GM23248 (cell line): Measurements from ENCODE around the gene MLLT11. TPM values are rescaled to one million over a fixed set of nuclear protein-coding genes. Genes with fewer than 3 reads are reported as not detected.

ENCODE experiments used
- DNase-seq: peaks from one replicate; pipeline ENCODE4 v3.0.0-alpha.2; 2015
- H2AFZ ChIP-seq: fragments of 200-600 bp; sonication (generic); 2 replicates; pipeline ENCODE4 v1.6.1; 2016; ENCODE audit warnings: antibody characterized with exemption
- H3F3A ChIP-seq: fragments of 200-600 bp; sonication (generic); 2 replicates; pipeline ENCODE4 v1.6.1; 2016; ENCODE audit warnings: mild to moderate bottlenecking, antibody characterized with exemption, mixed run types; ENCODE audit not compliant: insufficient read depth
- H3K27ac ChIP-seq: fragments of 200-600 bp; sonication (generic); 2 replicates; pipeline ENCODE4 v1.5.1; 2016; ENCODE audit warnings: mild to moderate bottlenecking
- H3K27me3 ChIP-seq: fragments of 200-600 bp; sonication (generic); replicated peaks from 2 replicates; pipeline ENCODE4 v1.6.1; 2016; ENCODE audit warnings: mild to moderate bottlenecking; ENCODE audit not compliant: insufficient read depth
- H3K36me3 ChIP-seq: fragments of 200-600 bp; sonication (generic); 2 replicates; pipeline ENCODE4 v1.6.1; 2016; ENCODE audit warnings: low read depth, mild to moderate bottlenecking
- H3K4me1 ChIP-seq: fragments of 200-600 bp; sonication (generic); 2 replicates; pipeline ENCODE4 v1.6.1; 2016; ENCODE audit warnings: mild to moderate bottlenecking; ENCODE audit not compliant: insufficient read depth
- H3K4me2 ChIP-seq: fragments of 200-600 bp; sonication (generic); one replicate; pipeline ENCODE4 v1.6.1; 2016; ENCODE audit warnings: mild to moderate bottlenecking; ENCODE audit not compliant: unreplicated experiment
- H3K4me3 ChIP-seq: fragments of 200-600 bp; sonication (generic); 2 replicates; pipeline ENCODE4 v1.5.1; 2016; ENCODE audit warnings: mild to moderate bottlenecking
- H3K79me2 ChIP-seq: fragments of 200-600 bp; sonication (generic); 2 replicates; pipeline ENCODE4 v1.6.1; 2016; ENCODE audit warnings: mild to moderate bottlenecking; ENCODE audit not compliant: insufficient read depth
- H3K9ac ChIP-seq: fragments of 200-600 bp; sonication (generic); 2 replicates; pipeline ENCODE4 v1.6.1; 2016; ENCODE audit warnings: mild to moderate bottlenecking
- H3K9me2 ChIP-seq: fragments of 200-600 bp; sonication (generic); 2 replicates; pipeline ENCODE4 v1.6.1; 2016; ENCODE audit warnings: mixed run types, mild to moderate bottlenecking, moderate library complexity; ENCODE audit not compliant: insufficient read depth
- H3K9me3 ChIP-seq: fragments of 200-600 bp; sonication (generic); one replicate; pipeline ENCODE4 v1.6.1; 2017; ENCODE audit warnings: low read depth
- H4K20me1 ChIP-seq: fragments of 200-600 bp; sonication (generic); 2 replicates; pipeline ENCODE4 v1.6.0; 2016; ENCODE audit not compliant: insufficient read depth
- EZH2 ChIP-seq: fragments of 200-600 bp; sonication (generic); IDR thresholded peaks from 2 replicates; pipeline ENCODE4 v1.6.1; 2018; ENCODE audit warnings: antibody characterized with exemption, mild to moderate bottlenecking; ENCODE audit not compliant: insufficient read depth, poor library complexity, severe bottlenecking
- EZH2phosphoT487 ChIP-seq: fragments of 200-600 bp; sonication (generic); IDR thresholded peaks from 2 replicates; pipeline ENCODE4 v1.6.1; 2018; ENCODE audit warnings: antibody characterized with exemption, moderate library complexity, mild to moderate bottlenecking, low read depth; ENCODE audit not compliant: insufficient read depth
- WGBS, 2 experiments: methylation state at CpG; one replicate each; pipeline ENCODE4 v1.1.6; 2015 to 2017; ENCODE audit warnings: low lambda C conversion rate in 2 of 2, low coverage in 1 of 2; ENCODE audit errors: missing lambda C conversion rate in 2 of 2; 5-methylcytosine and 5-hydroxymethylcytosine counted together
- in situ Hi-C: fragments of 300-500 bp; cut with MboI; formaldehyde crosslinking; loops from 2 replicates; pipeline ENCODE4 v1.15.0; 2020
- polyA plus RNA-seq: library from polyadenylated mRNA; unstranded; fragments of >200 nt; fragmentation: Nextera tagmentation; extraction: Ambion mirVana; gene quantifications from 2 replicates; pipeline ENCODE4 v1.2.1, GENCODE V29; 2016
- small RNA-seq: library from RNA; depleted of rRNA; stranded (forward); fragments of <200 nt; gene quantifications from one replicate; pipeline ENCODE3, GENCODE V24; 2014; ENCODE audit warnings: low read depth, low replicate concordance
- total RNA-seq: library from RNA; depleted of rRNA; stranded (reverse); fragments of >200 nt; shearing (Covaris generic); gene quantifications from 2 replicates; pipeline ENCODE4 v1.2.3, GENCODE V29; 2014; rRNA removed

MLLT11 gene
- total and polyA plus RNA-seq, 2 experiments from 2014 or later = 3.7 to 7.7 TPM

DNA sequence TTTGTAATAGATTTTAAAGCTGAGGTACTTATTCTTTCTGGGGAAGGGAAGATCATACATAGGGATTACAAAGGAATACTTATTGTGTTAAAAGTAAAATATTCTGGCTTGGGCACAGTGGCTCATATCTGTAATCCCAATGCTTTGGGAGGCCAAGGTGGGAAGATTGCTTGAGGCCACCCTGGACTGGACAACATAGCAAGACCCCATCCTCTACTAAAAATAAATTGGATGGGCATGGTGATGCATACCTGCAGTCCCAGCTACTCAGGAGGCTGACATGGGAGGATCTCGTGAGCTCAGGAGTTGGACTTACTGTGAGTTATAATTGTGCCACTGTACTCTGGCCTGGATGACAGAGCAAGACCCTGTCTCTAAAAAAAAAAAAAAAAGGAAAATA lies 37.9 kb downstream of the MLLT11 start:
- Histone ChIP-seq H2AFZ (no peak overlapping the region), H3K79me2 (no peaks in the 10 kb centered on the region), H3K9ac (no peak overlapping the region), H3K36me3 (peaks cover 3% of the 10 kb centered on the region; the same call in 1 of the 2 replicates), H3K27me3 (no peaks in the 10 kb centered on the region), H3K4me3 (no peak overlapping the region), H3K4me1 (peaks cover 5% of the 10 kb centered on the region; the same call in 1 of the 2 replicates), H4K20me1 (no peaks in the 10 kb centered on the region), H3K9me2 (no peaks in the 10 kb centered on the region), H3K9me3 (no peaks in the 10 kb centered on the region), H3F3A (no peaks in the 10 kb centered on the region), H3K4me2 (no peak overlapping the region), H3K27ac (no peak overlapping the region)
- TF ChIP-seq EZH2phosphoT487 (no peak), EZH2 (no peak)
- DNase-seq = no peak
- in situ Hi-C loops = no loop called here
- WGBS, 2 experiments = 95 to 100% methylated on average over 1 of the region's 1 CpG

DNA sequence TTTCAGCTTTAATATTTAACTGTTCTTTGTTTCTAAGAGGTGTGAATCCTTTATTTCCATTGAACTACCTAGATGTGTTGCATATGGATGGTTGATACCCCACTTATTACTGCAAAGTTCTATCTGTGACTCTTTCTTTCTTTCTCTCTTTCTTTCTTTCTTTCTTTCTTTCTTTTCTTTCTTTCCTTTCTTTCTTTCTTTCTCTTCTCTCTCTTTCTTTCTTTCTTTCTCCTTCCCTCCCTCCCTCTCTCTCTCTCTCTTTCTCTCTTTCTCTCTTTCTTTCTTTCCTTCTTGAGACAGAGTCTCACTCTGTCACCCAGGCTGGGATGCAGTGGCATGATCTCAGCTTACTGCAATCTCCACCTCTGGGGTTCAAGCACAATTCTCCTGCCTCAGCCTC lies 44.4 kb downstream of the MLLT11 start:
- Histone ChIP-seq H4K20me1 (no peaks in the 10 kb centered on the region), H3K9ac (no peak overlapping the region), H3K36me3 (no peaks in the 10 kb centered on the region; the same call in 1 of the 2 replicates), H3K79me2 (no peaks in the 10 kb centered on the region), H3K9me2 (no peaks in the 10 kb centered on the region), H3K27ac (no peak overlapping the region), H3K4me1 (peaks cover 7% of the 10 kb centered on the region; the same call in 1 of the 2 replicates), H3K4me3 (no peak overlapping the region), H2AFZ (no peak overlapping the region), H3F3A (no peaks in the 10 kb centered on the region), H3K9me3 (no peaks in the 10 kb centered on the region), H3K4me2 (no peak overlapping the region), H3K27me3 (no peaks in the 10 kb centered on the region)
- no peak for DNase-seq
- in situ Hi-C loops = no loop called here
- TF ChIP-seq EZH2 (no peak), EZH2phosphoT487 (no peak)

DNA sequence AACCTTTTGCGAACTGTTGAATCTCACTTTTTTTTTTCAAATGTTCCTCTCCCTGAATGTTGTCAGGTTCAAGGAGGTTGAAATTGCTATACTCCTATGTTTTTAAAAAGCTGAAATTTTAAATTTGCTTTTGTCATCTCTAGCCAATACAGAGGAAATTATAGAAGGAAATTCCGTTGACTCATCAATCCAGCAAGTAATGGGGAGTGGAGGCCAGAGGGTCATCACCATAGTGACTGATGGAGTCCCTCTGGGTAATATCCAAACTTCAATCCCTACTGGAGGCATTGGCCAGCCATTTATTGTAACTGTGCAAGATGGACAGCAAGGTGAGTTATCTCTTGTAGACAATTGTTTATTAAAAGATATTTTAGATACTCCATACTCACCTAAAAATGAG lies 46.7 kb downstream of the MLLT11 start:
- Histone ChIP-seq H3F3A (no peaks in the 10 kb centered on the region), H3K9me2 (no peaks in the 10 kb centered on the region), H3K4me2 (no peak overlapping the region), H3K4me3 (no peak overlapping the region), H2AFZ (0 out of 2 replicates have a peak overlapping the region, but pooled peaks have one; percentile 14), H3K27me3 (no peaks in the 10 kb centered on the region), H3K79me2 (no peaks in the 10 kb centered on the region), H3K9me3 (no peaks in the 10 kb centered on the region), H3K9ac (no peak overlapping the region), H4K20me1 (no peaks in the 10 kb centered on the region), H3K36me3 (no peaks in the 10 kb centered on the region; the same call in 1 of the 2 replicates), H3K4me1 (peaks cover 7% of the 10 kb centered on the region; the same call in 1 of the 2 replicates), H3K27ac (no peak overlapping the region)
- 58 to 65% methylated on average over 2 of the region's 2 CpGs for WGBS, 2 experiments
- TF ChIP-seq EZH2phosphoT487 (no peak), EZH2 (no peak)
- in situ Hi-C loops = no loop called here
- peak; percentile 56 for DNase-seq

DNA sequence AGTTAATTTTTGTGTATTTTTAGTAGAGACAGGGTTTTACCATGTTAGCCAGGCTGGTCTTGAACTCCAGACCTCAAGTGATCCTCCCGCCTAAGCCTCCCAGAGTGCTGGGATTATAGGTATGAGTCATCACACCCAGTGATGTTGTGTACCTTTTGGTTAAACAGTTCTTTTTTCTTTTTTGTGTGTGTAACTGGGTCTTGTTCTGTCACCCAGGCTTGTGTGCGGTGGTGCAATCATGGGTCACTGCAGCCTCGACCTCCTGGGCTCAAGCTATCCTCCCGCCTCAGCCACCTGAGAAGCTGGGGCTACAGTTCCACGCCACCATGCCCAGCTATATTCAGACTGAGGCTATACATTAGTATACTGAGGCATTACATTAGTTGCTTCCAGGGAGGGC lies 48.1 kb downstream of the MLLT11 start:
- no peaks in the 10 kb centered on the region for H3K27me3 ChIP-seq
- no peak overlapping the region for H3K4me3 ChIP-seq
- no peaks in the 10 kb centered on the region for H3K9me2 ChIP-seq
- WGBS, 2 experiments = 97 to 99% methylated on average over 5 of the region's 5 CpGs
- no peak overlapping the region for H3K27ac ChIP-seq
- H3K9me3 ChIP-seq = no peaks in the 10 kb centered on the region
- DNase-seq = no peak
- in situ Hi-C loops = no loop called here
- H2AFZ ChIP-seq = no peak overlapping the region
- no peak overlapping the region for H3K4me2 ChIP-seq
- TF ChIP-seq EZH2phosphoT487 = no peak
- no peak for TF ChIP-seq EZH2
- no peaks in the 10 kb centered on the region; the same call in 1 of the 2 replicates for H3K36me3 ChIP-seq
- H3K79me2 ChIP-seq = no peaks in the 10 kb centered on the region
- H3K9ac ChIP-seq = no peak overlapping the region
- H3K4me1 ChIP-seq = peaks cover 7% of the 10 kb centered on the region; the same call in 1 of the 2 replicates
- no peaks in the 10 kb centered on the region for H4K20me1 ChIP-seq
- no peaks in the 10 kb centered on the region for H3F3A ChIP-seq

DNA sequence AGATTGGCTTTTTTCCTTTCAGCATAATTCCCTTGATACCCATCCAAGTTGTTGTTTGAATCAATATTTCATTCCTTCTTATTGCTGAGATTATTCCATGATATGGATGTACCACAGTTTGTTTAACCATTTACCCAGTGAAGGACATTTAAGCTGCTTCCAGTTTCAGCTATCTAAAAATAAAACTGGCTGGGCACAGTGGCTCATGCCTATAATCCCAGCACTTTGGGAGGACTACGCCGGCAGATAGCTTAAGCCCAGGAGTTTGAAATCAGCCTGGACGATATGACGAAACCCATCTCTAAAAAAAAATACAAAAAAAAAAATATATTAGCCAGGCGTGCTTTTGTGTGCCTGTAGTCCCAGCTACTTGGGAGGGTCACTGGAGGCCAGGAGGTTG lies 53.7 kb downstream of the MLLT11 start:
- no peak for DNase-seq
- no peaks in the 10 kb centered on the region for H4K20me1 ChIP-seq
- no peak overlapping the region for H3K4me2 ChIP-seq
- 94 to 96% methylated on average over 5 of the region's 5 CpGs for WGBS, 2 experiments
- no peaks in the 10 kb centered on the region for H3K27me3 ChIP-seq
- TF ChIP-seq EZH2phosphoT487 = no peak
- TF ChIP-seq EZH2 = no peak
- H3F3A ChIP-seq = no peaks in the 10 kb centered on the region
- in situ Hi-C loops = no loop called here
- no peak overlapping the region for H3K9ac ChIP-seq
- H3K27ac ChIP-seq = no peak overlapping the region
- no peaks in the 10 kb centered on the region for H3K4me1 ChIP-seq
- no peaks in the 10 kb centered on the region for H3K79me2 ChIP-seq
- peaks cover 9% of the 10 kb centered on the region; the same call in 1 of the 2 replicates for H3K36me3 ChIP-seq
- H3K9me3 ChIP-seq = no peaks in the 10 kb centered on the region
- H2AFZ ChIP-seq = no peak overlapping the region
- no peak overlapping the region for H3K4me3 ChIP-seq
- no peaks in the 10 kb centered on the region for H3K9me2 ChIP-seq

Small RNA genes lying within 50 kb of the gene (small RNA-seq; reads per million reads assigned to genes)
- not detected for gene RNU6-884P

Other genes with a start within 250 kb of the MLLT11 start
- gene ARNT, start 183.8 kb upstream of the MLLT11 start, total RNA-seq = 31.0 and 34.7 TPM in 2 replicates
- gene ARNT, start 183.8 kb upstream of the MLLT11 start, polyA plus RNA-seq = 30.9 and 32.8 TPM in 2 replicates
- not detected in 2 replicates for gene CTXND2, start 173.3 kb upstream of the MLLT11 start, total RNA-seq
- gene CTXND2, start 173.3 kb upstream of the MLLT11 start, polyA plus RNA-seq = not detected in 2 replicates
- 21.4 and 30.2 TPM in 2 replicates for gene SETDB1, start 134.0 kb upstream of the MLLT11 start, total RNA-seq
- 9.7 and 10.2 TPM in 2 replicates for gene SETDB1, start 134.0 kb upstream of the MLLT11 start, polyA plus RNA-seq
- 124 and 148 TPM in 2 replicates for gene CERS2, start 85.6 kb upstream of the MLLT11 start, total RNA-seq
- 201 and 202 TPM in 2 replicates for gene CERS2, start 85.6 kb upstream of the MLLT11 start, polyA plus RNA-seq
- not detected in 2 replicates for gene ANXA9, start 78.1 kb upstream of the MLLT11 start, total RNA-seq
- gene ANXA9, start 78.1 kb upstream of the MLLT11 start, polyA plus RNA-seq = 0.16 and 0.26 TPM in 2 replicates
- gene MINDY1, start 53.5 kb upstream of the MLLT11 start, total RNA-seq = 7.7 and 9.1 TPM in 2 replicates
- 4.6 and 6.1 TPM in 2 replicates for gene MINDY1, start 53.5 kb upstream of the MLLT11 start, polyA plus RNA-seq
- gene PRUNE1, start 51.9 kb upstream of the MLLT11 start, total RNA-seq = 7.2 and 10.5 TPM in 2 replicates
- gene PRUNE1, start 51.9 kb upstream of the MLLT11 start, polyA plus RNA-seq = 9.0 and 10.8 TPM in 2 replicates
- not detected in 2 replicates for gene BNIPL, start 23.8 kb upstream of the MLLT11 start, total RNA-seq
- 0.09 TPM in 1 of 2 replicates, not detected in the other for gene BNIPL, start 23.8 kb upstream of the MLLT11 start, polyA plus RNA-seq
- 1.0 and 2.8 TPM in 2 replicates for gene C1orf56, start 12.6 kb upstream of the MLLT11 start, total RNA-seq
- 15.8 and 17.7 TPM in 2 replicates for gene C1orf56, start 12.6 kb upstream of the MLLT11 start, polyA plus RNA-seq
- 52.2 and 63.2 TPM in 2 replicates for gene CDC42SE1, start 775 bp upstream of the MLLT11 start, total RNA-seq
- 17.3 and 18.2 TPM in 2 replicates for gene CDC42SE1, start 775 bp upstream of the MLLT11 start, polyA plus RNA-seq
- gene GABPB2, start 10.4 kb downstream of the MLLT11 start, total RNA-seq = 14.7 and 14.9 TPM in 2 replicates
- gene GABPB2, start 10.4 kb downstream of the MLLT11 start, polyA plus RNA-seq = 7.4 and 8.4 TPM in 2 replicates
- gene SEMA6C, start 86.2 kb downstream of the MLLT11 start, total RNA-seq = 1.4 and 3.8 TPM in 2 replicates
- gene SEMA6C, start 86.2 kb downstream of the MLLT11 start, polyA plus RNA-seq = 0.58 and 1.1 TPM in 2 replicates
- gene TNFAIP8L2, start 96.3 kb downstream of the MLLT11 start, total RNA-seq = not detected in 2 replicates
- not detected in 2 replicates for gene TNFAIP8L2, start 96.3 kb downstream of the MLLT11 start, polyA plus RNA-seq
- 7.1 and 11.5 TPM in 2 replicates for gene LYSMD1, start 105.5 kb downstream of the MLLT11 start, total RNA-seq
- gene LYSMD1, start 105.5 kb downstream of the MLLT11 start, polyA plus RNA-seq = 3.4 and 4.4 TPM in 2 replicates
- gene SCNM1, start 105.7 kb downstream of the MLLT11 start, total RNA-seq = 27.7 and 35.2 TPM in 2 replicates
- 73.3 and 77.4 TPM in 2 replicates for gene SCNM1, start 105.7 kb downstream of the MLLT11 start, polyA plus RNA-seq
- not detected in 2 replicates for gene TMOD4, start 115.6 kb downstream of the MLLT11 start, total RNA-seq
- 0.24 TPM in 1 of 2 replicates, not detected in the other for gene TMOD4, start 115.6 kb downstream of the MLLT11 start, polyA plus RNA-seq
- 41.9 and 45.0 TPM in 2 replicates for gene VPS72, start 129.8 kb downstream of the MLLT11 start, total RNA-seq
- gene VPS72, start 129.8 kb downstream of the MLLT11 start, polyA plus RNA-seq = 45.0 and 46.5 TPM in 2 replicates
- gene PIP5K1A, start 138.2 kb downstream of the MLLT11 start, total RNA-seq = 53.5 and 62.8 TPM in 2 replicates
- gene PIP5K1A, start 138.2 kb downstream of the MLLT11 start, polyA plus RNA-seq = 33.9 and 35.1 TPM in 2 replicates
- 130 and 164 TPM in 2 replicates for gene PSMD4, start 194.3 kb downstream of the MLLT11 start, total RNA-seq
- gene PSMD4, start 194.3 kb downstream of the MLLT11 start, polyA plus RNA-seq = 166 and 175 TPM in 2 replicates
- gene ZNF687, start 221.9 kb downstream of the MLLT11 start, total RNA-seq = 16.9 and 21.5 TPM in 2 replicates
- gene ZNF687, start 221.9 kb downstream of the MLLT11 start, polyA plus RNA-seq = 3.0 and 3.6 TPM in 2 replicates